ENCODE data around the gene NAA80. TPM values are rescaled to one million over a fixed set of nuclear protein-coding genes. Genes with fewer than 3 reads are reported as not detected.

NAA80 gene
- polyA plus RNA-seq, 3 donors = 2.3 to 21.3 (median 4.6) TPM

- H3K9me3 Mint-ChIP-seq = no peaks in the 10 kb centered on the region
- 73% methylated on average over 5 of the region's 7 CpGs for WGBS (ENCODE audit: insufficient coverage)
These were observed 34.2 kb downstream of the NAA80 start for GRCh38 chr3:50264964-50265485.

DNA sequence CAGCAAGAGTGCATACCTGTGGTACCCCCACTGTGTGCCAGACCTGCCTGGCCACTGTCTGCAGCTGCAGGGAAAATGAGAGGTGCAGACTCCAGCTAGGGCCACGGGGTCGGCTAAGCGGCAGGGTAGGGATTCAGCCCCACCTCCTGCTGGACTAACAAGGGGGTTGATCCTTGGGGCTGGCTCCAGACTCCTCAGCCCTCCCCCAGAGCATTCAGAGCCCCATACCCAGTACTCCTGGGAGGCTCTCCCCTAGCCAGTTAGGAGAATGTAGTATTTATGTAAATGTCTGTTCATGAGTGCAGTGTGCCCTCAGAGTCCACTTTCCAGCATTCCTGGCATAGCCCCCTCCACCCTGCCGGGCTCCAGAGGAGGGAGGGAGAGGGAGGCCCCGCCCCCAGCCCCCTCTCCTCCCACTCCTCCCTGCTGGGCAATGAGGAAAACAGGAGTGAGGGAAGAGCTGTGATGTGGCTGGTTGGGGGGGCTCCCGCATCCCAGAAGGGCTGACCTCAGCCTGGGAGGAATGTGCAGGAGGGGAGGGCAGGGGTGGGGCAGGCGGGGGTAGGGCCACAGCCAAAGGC is 34.7 kb downstream of the NAA80 start:
- Mint-ChIP-seq H3K9me3 (no peaks in the 10 kb centered on the region), H3K27me3 (ENCODE audit: low read depth in 3 of 3) (peaks cover 31 to 40% (median 36%) of the 10 kb centered on the region in 3 donors), H3K27ac (no peak overlapping the region), H3K4me1 (peaks cover 7% of the 10 kb centered on the region), H3K36me3 (peaks cover 2 to 3% of the 10 kb centered on the region in 2 donors), H3K4me3 (no peak overlapping the region)
- TF ChIP-seq, protein P1, sequence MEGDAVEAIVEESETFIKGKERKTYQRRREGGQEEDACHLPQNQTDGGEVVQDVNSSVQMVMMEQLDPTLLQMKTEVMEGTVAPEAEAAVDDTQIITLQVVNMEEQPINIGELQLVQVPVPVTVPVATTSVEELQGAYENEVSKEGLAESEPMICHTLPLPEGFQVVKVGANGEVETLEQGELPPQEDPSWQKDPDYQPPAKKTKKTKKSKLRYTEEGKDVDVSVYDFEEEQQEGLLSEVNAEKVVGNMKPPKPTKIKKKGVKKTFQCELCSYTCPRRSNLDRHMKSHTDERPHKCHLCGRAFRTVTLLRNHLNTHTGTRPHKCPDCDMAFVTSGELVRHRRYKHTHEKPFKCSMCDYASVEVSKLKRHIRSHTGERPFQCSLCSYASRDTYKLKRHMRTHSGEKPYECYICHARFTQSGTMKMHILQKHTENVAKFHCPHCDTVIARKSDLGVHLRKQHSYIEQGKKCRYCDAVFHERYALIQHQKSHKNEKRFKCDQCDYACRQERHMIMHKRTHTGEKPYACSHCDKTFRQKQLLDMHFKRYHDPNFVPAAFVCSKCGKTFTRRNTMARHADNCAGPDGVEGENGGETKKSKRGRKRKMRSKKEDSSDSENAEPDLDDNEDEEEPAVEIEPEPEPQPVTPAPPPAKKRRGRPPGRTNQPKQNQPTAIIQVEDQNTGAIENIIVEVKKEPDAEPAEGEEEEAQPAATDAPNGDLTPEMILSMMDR (IDR thresholded peaks at IDR 0.05) = no peak
- Histone ChIP-seq H3K9ac (ENCODE audit: insufficient read depth, low read length, poor library complexity, severe bottlenecking) (no peak overlapping the region), H3K9me3 (replicated peaks in 1 of 2; ENCODE audit: control insufficient read depth in 1 of 2, insufficient read depth in 1 of 2, low read length in 2 of 2) (no peaks in the 10 kb centered on the region), H2AFZ (ENCODE audit: insufficient read depth, low read depth, low read length, poor library complexity, severe bottlenecking) (no peak overlapping the region), H3K79me2 (ENCODE audit: insufficient read depth, low read length) (no peaks in the 10 kb centered on the region), H3K36me3 (replicated peaks in 1 of 2; ENCODE audit: control insufficient read depth in 1 of 2, insufficient read depth in 2 of 2, low read length in 2 of 2) (peaks cover 0 to 2% of the 10 kb centered on the region in 2 donors), H3K4me1 (ENCODE audit: control insufficient read depth in 1 of 2, insufficient read depth in 2 of 2, low read length in 2 of 2) (peaks cover 11 to 16% of the 10 kb centered on the region in 2 donors), H3K4me3 (replicated peaks in 1 of 3; ENCODE audit: low read depth in 2 of 3, low read length in 3 of 3) (no peak overlapping the region), H4K20me1 (ENCODE audit: insufficient read depth, low read length) (peaks cover 36% of the 10 kb centered on the region), H3K4me2 (replicated peaks; ENCODE audit: extremely low read depth, low read length, poor library complexity, severe bottlenecking) (no peak overlapping the region), H3K27me3 (ENCODE audit: control insufficient read depth in 2 of 2, insufficient read depth in 2 of 2, low read length in 2 of 2) (peaks cover 0 to 22% of the 10 kb centered on the region in 2 donors), H3K27ac (ENCODE audit: low read depth in 1 of 2, low read length in 2 of 2) (no peak overlapping the region)
- no CpG with 5 or more reads among the region's 7 CpGs for WGBS (ENCODE audit: insufficient coverage)
- intact Hi-C loops (cut with micrococcal nuclease) = no loop called here
- no peak for DNase-seq

More at GRCh38 chr3:50264964-50265485, 34.2 kb downstream of the NAA80 start:
- H3K36me3 ChIP-seq (replicated peaks in 1 of 2; ENCODE audit: control insufficient read depth in 1 of 2, insufficient read depth in 2 of 2, low read length in 2 of 2) = no peaks in the 10 kb centered on the region
- H3K27me3 Mint-ChIP-seq (ENCODE audit: low read depth in 3 of 3) = peaks cover 31 to 40% (median 36%) of the 10 kb centered on the region in 3 donors
- H3K36me3 Mint-ChIP-seq = peaks cover 2% of the 10 kb centered on the region in 2 donors
- H3K4me3 Mint-ChIP-seq = no peak overlapping the region
- no peak overlapping the region for H3K27ac ChIP-seq (ENCODE audit: low read depth in 1 of 2, low read length in 2 of 2)
- H3K27ac Mint-ChIP-seq = peak overlapping the region in 1 of 7 donors; percentile 42
- no peak overlapping the region for H2AFZ ChIP-seq (ENCODE audit: insufficient read depth, low read depth, low read length, poor library complexity, severe bottlenecking)
- H3K79me2 ChIP-seq (ENCODE audit: insufficient read depth, low read length) = no peaks in the 10 kb centered on the region
- TF ChIP-seq, protein P1 (IDR thresholded peaks at IDR 0.05) = no peak
- H4K20me1 ChIP-seq (ENCODE audit: insufficient read depth, low read length) = peaks cover 31% of the 10 kb centered on the region
- DNase-seq = no peak
- peaks cover 3% of the 10 kb centered on the region for H3K4me1 Mint-ChIP-seq
- no peak overlapping the region for H3K4me2 ChIP-seq (replicated peaks; ENCODE audit: extremely low read depth, low read length, poor library complexity, severe bottlenecking)
- H3K27me3 ChIP-seq (ENCODE audit: control insufficient read depth in 2 of 2, insufficient read depth in 2 of 2, low read length in 2 of 2) = peaks cover 0 to 22% of the 10 kb centered on the region in 2 donors
- no peak overlapping the region for H3K4me3 ChIP-seq (replicated peaks in 1 of 3; ENCODE audit: low read depth in 2 of 3, low read length in 3 of 3)
- intact Hi-C loops (cut with micrococcal nuclease) = no loop called here
- peaks cover 6 to 10% of the 10 kb centered on the region in 2 donors for H3K4me1 ChIP-seq (ENCODE audit: control insufficient read depth in 1 of 2, insufficient read depth in 2 of 2, low read length in 2 of 2)
- H3K9me3 ChIP-seq (replicated peaks in 1 of 2; ENCODE audit: control insufficient read depth in 1 of 2, insufficient read depth in 1 of 2, low read length in 2 of 2) = no peaks in the 10 kb centered on the region
- no peak overlapping the region for H3K9ac ChIP-seq (ENCODE audit: insufficient read depth, low read length, poor library complexity, severe bottlenecking)
